Lower leg skin (tissue), 4 donors: ENCODE measurements around the gene LILRA6. TPM values are rescaled to one million over a fixed set of nuclear protein-coding genes. Genes with fewer than 3 reads are reported as not detected.
"Not testable (repeated sequence)": the region's sequence is repeated elsewhere in the genome, so short reads cannot be mapped to it uniquely, and the experiment has no call there.

Source experiments
- DNase-seq, 2 donors: peaks; one replicate each; pipeline ENCODE4 v3.0.0-alpha.2; 2019; ENCODE audit warnings: low spot score in 2 of 2
- H3K4me3 ChIP-seq: fragments of 200-600 bp; sonication (generic); 2 replicates; pipeline ENCODE4 v1.5.1; 2017; ENCODE audit warnings: mild to moderate bottlenecking, low read depth; ENCODE audit not compliant: poor library complexity, severe bottlenecking
- CTCF ChIP-seq, 3 donors: fragments of 450-650 bp; IDR thresholded peaks; one replicate each; pipeline ENCODE4 v1.5.1; 2016; ENCODE audit warnings: antibody characterized with exemption in 3 of 3, mild to moderate bottlenecking in 3 of 3, moderate library complexity in 2 of 3
- POLR2A ChIP-seq, 2 donors: fragments of 450-650 bp; IDR thresholded peaks; one replicate each; pipeline ENCODE4 v1.6.1; 2016 to 2017; ENCODE audit warnings: antibody characterized with exemption in 2 of 2, mild to moderate bottlenecking in 1 of 2, moderate library complexity in 1 of 2
- WGBS, 2 donors: methylation state at CpG; one replicate each; pipeline ENCODE4 v1.1.5; 2018; 5-methylcytosine and 5-hydroxymethylcytosine counted together
- intact Hi-C: fragments of 100-400 bp; cut with DNase I; formaldehyde crosslinking; loops from one replicate; pipeline ENCODE4 v1.15.0; 2023; ENCODE audit warnings: low total_unique reads
- total RNA-seq, 4 donors: library from RNA; depleted of rRNA; stranded (reverse); fragments of >200 nt; gene quantifications; one replicate each; pipeline ENCODE4 v1.1.0, GENCODE V29; 2016

The LILRA6 gene
- 1 to 10 TPM in 2 of 4 donors, under 1 TPM in 1, not detected in 1; 0.98 to 1.6 (median 1.5) TPM for total RNA-seq

GRCh38 chr19:54242646-54243045 is at the start of gene LILRA6:
Gene LILRA6 (minus strand): TSS chr19:54242790.
- no CpG with 5 or more reads among the region's 6 CpGs for WGBS, 2 donors
- H3K4me3 ChIP-seq, intact Hi-C loops, DNase-seq: not testable (repeated sequence)

GRCh38 chr19:54289160-54289559 is 46.6 kb upstream of the LILRA6 start:
- H3K4me3 ChIP-seq, intact Hi-C loops, DNase-seq: not testable (repeated sequence)
- 49 to 58% methylated on average over 5 to 8 of the region's 8 CpGs for WGBS, 2 donors

GRCh38 chr19:54287456-54287855 is 44.9 kb upstream of the LILRA6 start:
- TF ChIP-seq POLR2A (IDR thresholded peaks at IDR 0.05): no peak
- TF ChIP-seq CTCF (IDR thresholded peaks at IDR 0.05): no peak
- no peak for DNase-seq
- no peak overlapping the region for H3K4me3 ChIP-seq
- WGBS, 2 donors: 37 to 41% methylated on average over 4 of the region's 4 CpGs
- intact Hi-C loops: no loop called here

GRCh38 chr19:54286283-54286682 is 43.7 kb upstream of the LILRA6 start:
- peak in 1 of 2 donors; percentile 32 for DNase-seq
- H3K4me3 ChIP-seq, intact Hi-C loops: not testable (repeated sequence)
- 40 to 71% methylated on average over 1 to 8 of the region's 10 CpGs for WGBS, 2 donors

- WGBS, 2 donors: 65 to 71% methylated on average over 12 of the region's 12 CpGs
- H3K4me3 ChIP-seq, intact Hi-C loops: not testable (repeated sequence)
- DNase-seq: peak in 1 of 2 donors; percentile 66
Observed at GRCh38 chr19:54285427-54286056, 43.0 kb upstream of the LILRA6 start.

GRCh38 chr19:54282686-54283470 is 40.3 kb upstream of the LILRA6 start:
- intact Hi-C loops: no loop called here

GRCh38 chr19:54281729-54282075 is 39.1 kb upstream of the LILRA6 start:
- not testable (repeated sequence) for H3K4me3 ChIP-seq
- DNase-seq: peak in 1 of 2 donors; percentile 74

More at GRCh38 chr19:54282686-54283470, 40.3 kb upstream of the LILRA6 start:
- peak in 1 of 2 donors; percentile 63 for DNase-seq
- TF ChIP-seq CTCF (IDR thresholded peaks at IDR 0.05): no peak
- no peak for TF ChIP-seq POLR2A (IDR thresholded peaks at IDR 0.05)
- no peak overlapping the region for H3K4me3 ChIP-seq
- 48 to 61% methylated on average over 9 of the region's 9 CpGs for WGBS, 2 donors

GRCh38 chr19:54281007-54281728 is 38.6 kb upstream of the LILRA6 start, which contains the start of gene LILRB2:
Gene LILRB2 (minus strand): TSS chr19:54281110. CDS start chr19:54280496, 614 bp downstream.
- TF ChIP-seq CTCF (IDR thresholded peaks at IDR 0.05): no peak
- no peak for TF ChIP-seq POLR2A (IDR thresholded peaks at IDR 0.05)
- 69 to 71% methylated on average over 12 of the region's 12 CpGs for WGBS, 2 donors
- intact Hi-C loops: no loop called here
- peak in 1 of 2 donors; percentile 42 for DNase-seq
- H3K4me3 ChIP-seq: no peak within 1 kb of the TSS

More at GRCh38 chr19:54281729-54282075, 39.1 kb upstream of the LILRA6 start:
- intact Hi-C loops: not testable (repeated sequence)
- WGBS, 2 donors: 68 to 79% methylated on average over 5 of the region's 5 CpGs

- WGBS, 2 donors: 55 to 70% methylated on average over 10 of the region's 10 CpGs
- intact Hi-C loops, H3K4me3 ChIP-seq: not testable (repeated sequence)
- DNase-seq: peak in 1 of 2 donors; percentile 88
Observed at GRCh38 chr19:54280441-54280840, 37.9 kb upstream of the LILRA6 start.

GRCh38 chr19:54280025-54280424 is 37.4 kb upstream of the LILRA6 start:
- intact Hi-C loops, H3K4me3 ChIP-seq: not testable (repeated sequence)
- 27 to 44% methylated on average over 4 of the region's 4 CpGs for WGBS, 2 donors
- DNase-seq: peak in 1 of 2 donors; percentile 59
